ENCODE results near the gene ZBTB39. TPM values are rescaled to one million over a fixed set of nuclear protein-coding genes. Genes with fewer than 3 reads are reported as not detected.
"Not testable (repeated sequence)": the region's sequence is repeated elsewhere in the genome, so short reads cannot be mapped to it uniquely, and the experiment has no call there.

ZBTB39 gene
- total RNA-seq, 1 donor from 2014 or later = 6.4 TPM

DNA sequence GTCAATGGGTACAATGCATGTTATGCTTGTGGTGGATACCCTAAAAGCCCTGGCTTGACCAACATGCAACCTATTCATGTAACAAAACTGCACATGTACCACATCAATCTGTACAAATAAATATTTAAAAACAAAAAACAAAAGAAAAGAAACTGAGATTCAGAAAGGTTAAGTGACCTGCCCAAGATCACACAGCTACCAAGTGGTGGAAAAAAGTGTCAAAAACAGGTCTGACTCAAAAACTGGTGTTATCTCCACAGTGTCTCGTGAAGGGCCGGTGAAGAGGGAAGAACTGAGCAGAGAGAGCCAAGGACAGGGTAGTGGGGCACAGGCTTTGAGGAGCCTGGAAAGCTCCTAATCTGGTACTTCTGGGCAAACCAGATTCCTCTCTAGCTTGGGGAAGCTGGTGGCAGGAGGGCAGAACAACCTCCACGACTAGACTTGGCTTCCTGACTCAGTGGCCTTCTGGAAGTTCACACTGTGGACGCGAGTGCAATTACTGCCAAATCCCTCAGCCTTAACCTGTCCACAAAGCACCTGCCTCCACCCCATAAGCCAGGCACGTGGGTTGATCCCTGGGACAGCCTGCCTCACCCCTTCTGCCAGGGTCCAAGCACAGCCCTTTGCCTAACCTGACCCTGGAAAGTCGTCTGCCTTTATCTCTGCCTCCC, 15.6 kb downstream of the ZBTB39 start:
- Mint-ChIP-seq H3K4me1 (ENCODE audit: unreplicated experiment) (peaks cover 2% of the 10 kb centered on the region), H3K36me3 (ENCODE audit: unreplicated experiment) (peaks cover 4% of the 10 kb centered on the region), H3K27ac (ENCODE audit: unreplicated experiment) (no peak overlapping the region), H3K4me3 (ENCODE audit: unreplicated experiment) (no peak overlapping the region), H3K27me3 (ENCODE audit: unreplicated experiment) (peaks cover 32% of the 10 kb centered on the region), H3K9me3 (ENCODE audit: unreplicated experiment) (no peaks in the 10 kb centered on the region)
- DNase-seq (ENCODE audit: extremely low spot score, unreplicated experiment) = peak; percentile 48
- TF ChIP-seq, protein P1, sequence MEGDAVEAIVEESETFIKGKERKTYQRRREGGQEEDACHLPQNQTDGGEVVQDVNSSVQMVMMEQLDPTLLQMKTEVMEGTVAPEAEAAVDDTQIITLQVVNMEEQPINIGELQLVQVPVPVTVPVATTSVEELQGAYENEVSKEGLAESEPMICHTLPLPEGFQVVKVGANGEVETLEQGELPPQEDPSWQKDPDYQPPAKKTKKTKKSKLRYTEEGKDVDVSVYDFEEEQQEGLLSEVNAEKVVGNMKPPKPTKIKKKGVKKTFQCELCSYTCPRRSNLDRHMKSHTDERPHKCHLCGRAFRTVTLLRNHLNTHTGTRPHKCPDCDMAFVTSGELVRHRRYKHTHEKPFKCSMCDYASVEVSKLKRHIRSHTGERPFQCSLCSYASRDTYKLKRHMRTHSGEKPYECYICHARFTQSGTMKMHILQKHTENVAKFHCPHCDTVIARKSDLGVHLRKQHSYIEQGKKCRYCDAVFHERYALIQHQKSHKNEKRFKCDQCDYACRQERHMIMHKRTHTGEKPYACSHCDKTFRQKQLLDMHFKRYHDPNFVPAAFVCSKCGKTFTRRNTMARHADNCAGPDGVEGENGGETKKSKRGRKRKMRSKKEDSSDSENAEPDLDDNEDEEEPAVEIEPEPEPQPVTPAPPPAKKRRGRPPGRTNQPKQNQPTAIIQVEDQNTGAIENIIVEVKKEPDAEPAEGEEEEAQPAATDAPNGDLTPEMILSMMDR (IDR thresholded peaks at IDR 0.05) = no peak

DNA sequence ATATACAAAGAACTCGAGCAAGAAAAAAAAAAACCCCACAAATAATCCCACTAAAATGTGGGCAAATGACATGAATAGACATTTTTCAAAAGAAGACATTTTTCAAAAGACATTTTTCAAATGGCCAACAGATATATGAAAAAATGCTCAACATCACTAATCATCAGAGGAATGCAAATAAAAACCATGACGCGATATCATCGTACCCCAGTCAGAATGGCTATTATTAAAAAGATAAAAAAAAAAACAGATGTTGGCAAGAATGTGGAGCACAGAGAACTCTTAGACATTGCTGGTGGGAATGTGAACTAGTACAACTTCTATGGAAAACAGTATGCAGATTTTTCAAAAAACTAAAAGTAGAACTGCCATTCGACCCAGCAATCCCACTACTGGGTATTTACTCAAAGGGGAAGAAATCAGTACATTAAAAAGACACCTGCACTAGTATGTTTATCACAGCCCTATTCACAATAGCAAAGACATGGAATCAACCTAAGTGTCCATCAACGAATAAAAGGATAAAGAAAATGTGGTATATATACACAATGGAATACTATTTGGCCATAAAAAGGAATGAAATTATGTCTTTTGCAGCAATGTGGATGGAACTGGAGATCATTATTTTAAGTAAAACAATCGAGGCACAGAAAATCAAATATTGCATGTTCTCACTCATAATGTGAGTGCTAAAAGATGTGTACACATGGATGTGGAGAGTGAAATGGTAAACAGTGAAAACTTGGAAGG, 16.3 kb downstream of the ZBTB39 start:
- no peak overlapping the region for H3K27ac Mint-ChIP-seq (ENCODE audit: unreplicated experiment)
- peaks cover 2% of the 10 kb centered on the region for H3K4me1 Mint-ChIP-seq (ENCODE audit: unreplicated experiment)
- no peak overlapping the region for H3K4me3 Mint-ChIP-seq (ENCODE audit: unreplicated experiment)
- DNase-seq (ENCODE audit: extremely low spot score, unreplicated experiment) = no peak
- no peaks in the 10 kb centered on the region for H3K36me3 Mint-ChIP-seq (ENCODE audit: unreplicated experiment)
- no peaks in the 10 kb centered on the region for H3K9me3 Mint-ChIP-seq (ENCODE audit: unreplicated experiment)
- TF ChIP-seq, protein P1 (IDR thresholded peaks at IDR 0.05) = no peak
- H3K27me3 Mint-ChIP-seq (ENCODE audit: unreplicated experiment) = peaks cover 34% of the 10 kb centered on the region

- DNase-seq (ENCODE audit: extremely low spot score, unreplicated experiment) = peak; percentile 63
Measured at GRCh38 chr12:56988207-56988739, 18.1 kb downstream of the ZBTB39 start.

DNA sequence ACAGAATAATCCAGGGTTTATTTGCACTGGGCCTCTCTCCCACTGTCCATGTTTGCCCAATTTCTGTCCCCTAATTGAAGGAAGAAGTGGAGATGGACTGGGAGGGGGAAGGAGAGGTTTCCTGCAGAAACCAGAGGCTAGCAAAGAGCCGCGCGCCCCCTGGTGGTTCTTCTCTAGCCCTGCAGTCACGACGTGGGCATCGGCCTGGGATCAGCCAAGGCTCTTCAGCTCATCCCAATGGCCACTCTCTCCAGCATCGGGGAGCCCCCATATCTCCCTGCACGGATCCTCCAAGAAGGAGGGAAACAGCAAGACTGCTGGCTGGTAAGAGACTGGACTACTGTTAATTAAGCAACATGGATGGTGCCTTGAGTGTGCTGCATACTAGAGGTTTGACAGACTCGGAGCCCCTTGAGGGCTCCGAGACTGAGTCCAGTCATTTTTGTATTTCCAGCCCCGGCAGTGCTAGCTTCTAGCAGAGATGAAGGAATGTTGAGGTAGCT, 18.7 kb downstream of the ZBTB39 start:
- Mint-ChIP-seq H3K9me3 (ENCODE audit: unreplicated experiment) (no peaks in the 10 kb centered on the region), H3K4me3 (ENCODE audit: unreplicated experiment) (no peak overlapping the region), H3K36me3 (ENCODE audit: unreplicated experiment) (no peaks in the 10 kb centered on the region), H3K4me1 (ENCODE audit: unreplicated experiment) (peaks cover 2% of the 10 kb centered on the region), H3K27me3 (ENCODE audit: unreplicated experiment) (peaks cover 39% of the 10 kb centered on the region), H3K27ac (ENCODE audit: unreplicated experiment) (no peak overlapping the region)
- DNase-seq (ENCODE audit: extremely low spot score, unreplicated experiment) = peak; percentile 92
- TF ChIP-seq, protein P1 (IDR thresholded peaks at IDR 0.05) = peak; percentile 95

More at GRCh38 chr12:56988207-56988739, 18.1 kb downstream of the ZBTB39 start:
- peaks cover 39% of the 10 kb centered on the region for H3K27me3 Mint-ChIP-seq (ENCODE audit: unreplicated experiment)
- peaks cover 2% of the 10 kb centered on the region for H3K4me1 Mint-ChIP-seq (ENCODE audit: unreplicated experiment)
- no peak overlapping the region for H3K27ac Mint-ChIP-seq (ENCODE audit: unreplicated experiment)
- H3K9me3 Mint-ChIP-seq (ENCODE audit: unreplicated experiment) = no peaks in the 10 kb centered on the region
- H3K36me3 Mint-ChIP-seq (ENCODE audit: unreplicated experiment) = no peaks in the 10 kb centered on the region
- H3K4me3 Mint-ChIP-seq (ENCODE audit: unreplicated experiment) = no peak overlapping the region
- TF ChIP-seq, protein P1 (IDR thresholded peaks at IDR 0.05) = no peak

DNA sequence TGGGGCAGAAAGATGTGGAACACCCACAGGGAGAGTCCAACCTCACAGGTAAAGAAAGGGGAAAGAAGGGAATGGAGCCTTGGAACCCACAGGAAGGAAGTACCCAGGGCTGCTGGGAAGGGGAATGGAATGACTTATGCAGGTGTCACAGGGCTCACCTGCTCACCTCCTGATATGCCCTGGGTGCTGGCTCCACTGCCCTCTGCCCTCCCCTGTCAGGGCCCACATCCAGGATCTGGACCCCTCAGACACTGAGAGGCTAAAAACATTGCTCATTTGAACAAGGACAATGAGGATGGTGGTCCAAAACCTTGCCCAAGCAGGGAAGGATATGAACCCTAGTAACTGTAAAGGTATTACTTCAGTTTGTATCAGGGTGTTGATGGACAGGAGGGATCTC, 19.3 kb downstream of the ZBTB39 start:
- Mint-ChIP-seq H3K4me3 (ENCODE audit: unreplicated experiment) (no peak overlapping the region), H3K9me3 (ENCODE audit: unreplicated experiment) (no peaks in the 10 kb centered on the region), H3K27ac (ENCODE audit: unreplicated experiment) (no peak overlapping the region), H3K4me1 (ENCODE audit: unreplicated experiment) (peaks cover 2% of the 10 kb centered on the region), H3K27me3 (ENCODE audit: unreplicated experiment) (peaks cover 39% of the 10 kb centered on the region), H3K36me3 (ENCODE audit: unreplicated experiment) (no peaks in the 10 kb centered on the region)
- peak; percentile 57 for DNase-seq (ENCODE audit: extremely low spot score, unreplicated experiment)
- TF ChIP-seq, protein P1 (IDR thresholded peaks at IDR 0.05) = no peak

DNA sequence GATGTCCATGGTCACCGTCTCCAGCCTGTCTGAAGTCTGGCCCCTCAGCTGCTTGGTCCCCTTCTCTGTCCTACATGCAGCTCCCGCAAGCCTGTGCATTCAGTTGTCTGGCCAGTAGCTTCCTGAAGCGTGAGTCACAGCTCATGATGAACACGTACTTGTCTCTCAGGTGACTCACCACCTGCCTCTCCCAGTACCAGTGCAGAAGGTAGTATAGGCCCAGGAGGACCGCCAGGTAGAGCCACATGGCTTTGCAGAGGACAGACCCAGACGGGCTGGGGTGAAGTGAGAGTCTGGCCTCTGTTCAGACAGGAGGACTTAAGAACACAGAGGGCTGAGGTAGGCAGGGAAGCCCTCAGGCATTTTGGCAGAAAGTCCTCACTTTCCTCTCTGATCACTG, 20.6 kb downstream of the ZBTB39 start:
- H3K27ac Mint-ChIP-seq (ENCODE audit: unreplicated experiment); H3K4me3 Mint-ChIP-seq (ENCODE audit: unreplicated experiment); H3K36me3 Mint-ChIP-seq (ENCODE audit: unreplicated experiment); H3K9me3 Mint-ChIP-seq (ENCODE audit: unreplicated experiment); H3K4me1 Mint-ChIP-seq (ENCODE audit: unreplicated experiment): not testable (repeated sequence)
- peaks cover 37% of the 10 kb centered on the region for H3K27me3 Mint-ChIP-seq (ENCODE audit: unreplicated experiment)
- DNase-seq (ENCODE audit: extremely low spot score, unreplicated experiment) = peak; percentile 77
